ENCODE measurements around the gene MSRB3. TPM values are rescaled to one million over a fixed set of nuclear protein-coding genes. Genes with fewer than 3 reads are reported as not detected.

The MSRB3 gene
- total and polyA plus RNA-seq, 7 experiments from 2014 or later, result 0.37 to 1.8 TPM; not detected in 5

GRCh38 chr12:65274602-65275272, 3.7 kb upstream of the MSRB3 start:
- Histone ChIP-seq H3K27me3 (ENCODE audit: control insufficient read depth in 2 of 2, insufficient read depth in 2 of 2, low read length in 2 of 2) (no peaks in the 10 kb centered on the region), H3K9me3 (ENCODE audit: control insufficient read depth in 2 of 3, low read length in 3 of 3) (no peaks in the 10 kb centered on the region), H3K4me3 (ENCODE audit: low read length) (no peak overlapping the region), H3K36me3 (ENCODE audit: control insufficient read depth in 2 of 3, insufficient read depth in 3 of 3, low read length in 3 of 3) (no peaks in the 10 kb centered on the region), H3K4me1 (ENCODE audit: control insufficient read depth in 2 of 2, insufficient read depth in 2 of 2, low read length in 2 of 2) (no peaks in the 10 kb centered on the region), H3K27ac (ENCODE audit: low read depth, low read length) (no peak overlapping the region)
- intact Hi-C loops (cut with micrococcal nuclease), result no loop called here
- H3K36me3 Mint-ChIP-seq, result no peaks in the 10 kb centered on the region
- no peak for ATAC-seq
- no peak overlapping the region for H3K27ac Mint-ChIP-seq
- H3K4me1 Mint-ChIP-seq, result peaks cover 2 to 13% (median 5%) of the 10 kb centered on the region in 7 donors
- POLR2A ChIA-PET, result no interaction called here
- peaks cover 45 to 59% (median 54%) of the 10 kb centered on the region in 5 donors for H3K27me3 Mint-ChIP-seq
- CTCF ChIA-PET, result no interaction called here
- DNase-seq, result no peak
- peaks cover 0 to 3% (median 0%) of the 10 kb centered on the region in 11 donors for H3K9me3 Mint-ChIP-seq
- H3K4me3 Mint-ChIP-seq, result no peak overlapping the region

GRCh38 chr12:65275627-65276026, 2.9 kb upstream of the MSRB3 start:
- H3K27me3 Mint-ChIP-seq, result peaks cover 54 to 66% (median 56%) of the 10 kb centered on the region in 5 donors
- no peaks in the 10 kb centered on the region for H3K36me3 Mint-ChIP-seq
- Histone ChIP-seq H3K4me1 (ENCODE audit: control insufficient read depth in 2 of 2, insufficient read depth in 2 of 2, low read length in 2 of 2) (no peaks in the 10 kb centered on the region), H3K27ac (ENCODE audit: low read depth, low read length) (no peak overlapping the region), H3K36me3 (ENCODE audit: control insufficient read depth in 2 of 3, insufficient read depth in 3 of 3, low read length in 3 of 3) (no peaks in the 10 kb centered on the region), H3K9me3 (ENCODE audit: control insufficient read depth in 2 of 3, low read length in 3 of 3) (no peaks in the 10 kb centered on the region), H3K4me3 (ENCODE audit: low read length) (no peak overlapping the region), H3K27me3 (ENCODE audit: control insufficient read depth in 2 of 2, insufficient read depth in 2 of 2, low read length in 2 of 2) (peaks cover 0 to 5% of the 10 kb centered on the region in 2 donors)
- DNase-seq (no peak), ATAC-seq (no peak)
- ChIA-PET CTCF (no interaction called here), POLR2A (no interaction called here)
- H3K27ac Mint-ChIP-seq, result no peak overlapping the region
- no peak overlapping the region for H3K4me3 Mint-ChIP-seq
- H3K4me1 Mint-ChIP-seq, result peaks cover 2 to 16% (median 5%) of the 10 kb centered on the region in 7 donors
- peaks cover 0 to 3% (median 0%) of the 10 kb centered on the region in 11 donors for H3K9me3 Mint-ChIP-seq
- intact Hi-C loops (cut with micrococcal nuclease), result no loop called here

- Histone ChIP-seq H3K27me3 (ENCODE audit: control insufficient read depth in 2 of 2, insufficient read depth in 2 of 2, low read length in 2 of 2) (peaks cover 0 to 5% of the 10 kb centered on the region in 2 donors), H3K4me1 (ENCODE audit: control insufficient read depth in 2 of 2, insufficient read depth in 2 of 2, low read length in 2 of 2) (no peaks in the 10 kb centered on the region), H3K27ac (ENCODE audit: low read depth, low read length) (no peak overlapping the region), H3K9me3 (ENCODE audit: control insufficient read depth in 2 of 3, low read length in 3 of 3) (no peaks in the 10 kb centered on the region), H3K4me3 (ENCODE audit: low read length) (no peak overlapping the region), H3K36me3 (ENCODE audit: control insufficient read depth in 2 of 3, insufficient read depth in 3 of 3, low read length in 3 of 3) (no peaks in the 10 kb centered on the region)
- DNase-seq, result no peak
- ChIA-PET POLR2A (no interaction called here), CTCF (no interaction called here)
- H3K36me3 Mint-ChIP-seq, result no peaks in the 10 kb centered on the region
- peaks cover 2 to 16% (median 5%) of the 10 kb centered on the region in 7 donors for H3K4me1 Mint-ChIP-seq
- intact Hi-C loops (cut with micrococcal nuclease), result no loop called here
- H3K9me3 Mint-ChIP-seq, result peaks cover 0 to 3% (median 0%) of the 10 kb centered on the region in 11 donors
- H3K27me3 Mint-ChIP-seq, result peaks cover 65 to 72% (median 67%) of the 10 kb centered on the region in 5 donors
- H3K27ac Mint-ChIP-seq, result no peak overlapping the region
- no peak overlapping the region for H3K4me3 Mint-ChIP-seq
- no peak for ATAC-seq
Observed at GRCh38 chr12:65276916-65277530, 1.5 kb upstream of the MSRB3 start.

- Mint-ChIP-seq H3K4me1 (peaks cover 2 to 16% (median 5%) of the 10 kb centered on the region in 7 donors), H3K9me3 (peaks cover 0 to under 1% (median 0%) of the 10 kb centered on the region in 11 donors), H3K27ac (no peak overlapping the region), H3K36me3 (no peaks in the 10 kb centered on the region), H3K4me3 (peak overlapping the region; percentile 54 to 80 (median 65)), H3K27me3 (peaks cover 64 to 79% (median 73%) of the 10 kb centered on the region in 5 donors)
- H3K4me3 ChIP-seq (ENCODE audit: low read length), result no peak overlapping the region
- no peaks in the 10 kb centered on the region for H3K36me3 ChIP-seq (ENCODE audit: control insufficient read depth in 2 of 3, insufficient read depth in 3 of 3, low read length in 3 of 3)
- no peaks in the 10 kb centered on the region for H3K4me1 ChIP-seq (ENCODE audit: control insufficient read depth in 2 of 2, insufficient read depth in 2 of 2, low read length in 2 of 2)
- no peaks in the 10 kb centered on the region for H3K9me3 ChIP-seq (ENCODE audit: control insufficient read depth in 2 of 3, low read length in 3 of 3)
- intact Hi-C loops (cut with micrococcal nuclease), result no loop called here
- no peak overlapping the region for H3K27ac ChIP-seq (ENCODE audit: low read depth, low read length)
- H3K27me3 ChIP-seq (ENCODE audit: control insufficient read depth in 2 of 2, insufficient read depth in 2 of 2, low read length in 2 of 2), result peaks cover 0 to 5% of the 10 kb centered on the region in 2 donors
- DNase-seq, result no peak
- ATAC-seq, result peak; percentile 34
- CTCF ChIA-PET, result no interaction called here
- POLR2A ChIA-PET, result no interaction called here
Observed at GRCh38 chr12:65277994-65278575, 398 bp upstream of the MSRB3 start.

- ChIA-PET CTCF (no interaction called here), POLR2A (no interaction called here)
- Histone ChIP-seq H3K4me3 (ENCODE audit: low read length) (peak overlapping the region; percentile 43), H3K27ac (ENCODE audit: low read depth, low read length) (no peak overlapping the region), H3K36me3 (ENCODE audit: control insufficient read depth in 2 of 3, insufficient read depth in 3 of 3, low read length in 3 of 3) (no peaks in the 10 kb centered on the region), H3K4me1 (ENCODE audit: control insufficient read depth in 2 of 2, insufficient read depth in 2 of 2, low read length in 2 of 2) (no peaks in the 10 kb centered on the region), H3K9me3 (ENCODE audit: control insufficient read depth in 2 of 3, low read length in 3 of 3) (no peaks in the 10 kb centered on the region), H3K27me3 (ENCODE audit: control insufficient read depth in 2 of 2, insufficient read depth in 2 of 2, low read length in 2 of 2) (peaks cover 0 to 5% of the 10 kb centered on the region in 2 donors)
- Mint-ChIP-seq H3K9me3 (no peaks in the 10 kb centered on the region), H3K36me3 (no peaks in the 10 kb centered on the region), H3K27ac (no peak overlapping the region), H3K27me3 (peaks cover 58 to 70% (median 68%) of the 10 kb centered on the region in 5 donors), H3K4me1 (peaks cover 2 to 16% (median 5%) of the 10 kb centered on the region in 7 donors), H3K4me3 (peak overlapping the region; percentile 39 to 80 (median 70))
- ATAC-seq (peak; percentile 5), DNase-seq (peak in 2 of 9 donors; percentile 5 to 6)
- intact Hi-C loops (cut with micrococcal nuclease), result no loop called here
Observed at GRCh38 chr12:65279369-65280112, 1.1 kb downstream of the MSRB3 start.

- Mint-ChIP-seq H3K27me3 (peaks cover 52 to 65% (median 63%) of the 10 kb centered on the region in 5 donors), H3K36me3 (no peaks in the 10 kb centered on the region), H3K4me3 (peak overlapping the region in 2 of 10 donors; percentile 68 to 80), H3K4me1 (peaks cover 2 to 16% (median 5%) of the 10 kb centered on the region in 7 donors), H3K9me3 (no peaks in the 10 kb centered on the region), H3K27ac (no peak overlapping the region)
- Histone ChIP-seq H3K27ac (ENCODE audit: low read depth, low read length) (no peak overlapping the region), H3K4me1 (ENCODE audit: control insufficient read depth in 2 of 2, insufficient read depth in 2 of 2, low read length in 2 of 2) (no peaks in the 10 kb centered on the region), H3K9me3 (ENCODE audit: control insufficient read depth in 2 of 3, low read length in 3 of 3) (no peaks in the 10 kb centered on the region), H3K36me3 (ENCODE audit: control insufficient read depth in 2 of 3, insufficient read depth in 3 of 3, low read length in 3 of 3) (no peaks in the 10 kb centered on the region), H3K27me3 (ENCODE audit: control insufficient read depth in 2 of 2, insufficient read depth in 2 of 2, low read length in 2 of 2) (peaks cover 0 to 5% of the 10 kb centered on the region in 2 donors), H3K4me3 (ENCODE audit: low read length) (no peak overlapping the region)
- ChIA-PET CTCF (no interaction called here), POLR2A (no interaction called here)
- ATAC-seq (no peak), DNase-seq (no peak)
- intact Hi-C loops (cut with micrococcal nuclease), result no loop called here
Observed at GRCh38 chr12:65280306-65280705, 1.8 kb downstream of the MSRB3 start.
